Measurements from ENCODE around the gene SH3BP5L.

- TF ChIP-seq CTCF (IDR thresholded peaks at IDR 0.05; ENCODE audit: poor library complexity) (no peak), EZH2 (IDR thresholded peaks at IDR 0.05; ENCODE audit: borderline replicate concordance) (no peak)
These were observed 43.1 kb downstream of the SH3BP5L start for GRCh38 chr1:248782416-248783141.
